Loucy (cell line): ENCODE results near the gene RETREG2.

ENCODE experiments used
- CTCF ChIP-seq: fragments of 200-600 bp; sonication (generic); conservative IDR thresholded peaks from 2 replicates; pipeline ENCODE4 v1.5.1; 2014; ENCODE audit warnings: mild to moderate bottlenecking, antibody characterized with exemption, low read length
- EZH2phosphoT487 ChIP-seq: fragments of 200-600 bp; IDR thresholded peaks from 2 replicates; pipeline ENCODE4 v1.6.1; 2018; ENCODE audit warnings: antibody characterized with exemption, mild to moderate bottlenecking, moderate library complexity, borderline replicate concordance

- no peak for TF ChIP-seq CTCF
- no peak for TF ChIP-seq EZH2phosphoT487
Measured at GRCh38 chr2:219168932-219169331, 9.1 kb upstream of the RETREG2 start.
